A549 treated with ZK216348 at 1 μM for 4 hours (cell line): ENCODE results near the gene LRRC47. TPM values are rescaled to one million over a fixed set of nuclear protein-coding genes. Genes with fewer than 3 reads are reported as not detected.

ENCODE experiments used
- total RNA-seq: library from RNA; stranded (reverse); fragments of 200-300 nt; extraction: Qiagen RNA extraction; gene quantifications from 5 replicates; pipeline ENCODE4 v1.2.3, GENCODE V29; 2022; ENCODE audit warnings: low read depth

The LRRC47 gene
- total RNA-seq = 27.9 to 38.3 TPM (median 34.8 TPM) in 5 replicates

DNA sequence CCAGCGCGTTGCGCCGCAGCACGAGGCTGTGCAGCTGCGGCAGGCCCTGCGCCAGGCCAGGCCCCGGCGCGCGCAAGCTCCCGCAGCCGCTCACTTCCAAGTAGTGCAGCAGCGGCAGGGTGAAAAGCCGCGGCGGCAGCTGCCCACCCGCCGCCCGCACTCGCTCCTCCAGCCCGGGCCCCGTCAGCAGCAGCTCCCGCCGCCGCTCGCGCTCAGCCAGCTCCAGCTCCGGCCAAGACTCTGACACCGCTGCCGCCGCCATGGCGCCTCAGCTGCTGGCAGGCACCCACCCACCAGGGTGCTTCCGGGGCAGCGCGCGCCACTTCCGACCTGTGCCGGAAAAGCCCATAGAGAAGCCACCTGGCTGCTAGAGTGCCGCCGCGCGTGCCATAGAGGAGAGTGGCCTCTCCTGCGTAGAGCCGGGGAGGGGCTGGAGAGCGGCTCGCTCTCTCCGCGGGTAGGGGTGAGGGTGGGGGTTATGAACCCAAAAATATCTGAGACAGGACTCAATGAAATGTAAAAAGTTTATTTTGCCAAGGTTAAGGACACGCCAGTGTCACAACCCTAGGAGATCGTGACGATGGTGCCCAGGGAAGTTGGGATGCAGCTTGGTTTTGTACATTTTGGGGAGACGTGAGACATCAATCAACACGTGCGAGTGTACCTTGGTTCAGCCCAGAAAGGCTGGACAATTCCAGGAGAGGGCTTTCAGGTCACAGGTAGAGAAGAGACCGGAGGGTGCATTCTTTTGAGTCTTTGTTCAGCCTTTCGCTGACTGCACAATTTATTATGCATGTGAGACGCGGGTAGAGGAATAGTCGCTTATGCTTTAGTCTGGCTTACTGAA lies at the start of gene LRRC47:
Gene LRRC47 (minus strand): TSS at position 284 of the 847 bp plus-strand sequence. CDS start 22 bp downstream, at position 262.

DNA sequence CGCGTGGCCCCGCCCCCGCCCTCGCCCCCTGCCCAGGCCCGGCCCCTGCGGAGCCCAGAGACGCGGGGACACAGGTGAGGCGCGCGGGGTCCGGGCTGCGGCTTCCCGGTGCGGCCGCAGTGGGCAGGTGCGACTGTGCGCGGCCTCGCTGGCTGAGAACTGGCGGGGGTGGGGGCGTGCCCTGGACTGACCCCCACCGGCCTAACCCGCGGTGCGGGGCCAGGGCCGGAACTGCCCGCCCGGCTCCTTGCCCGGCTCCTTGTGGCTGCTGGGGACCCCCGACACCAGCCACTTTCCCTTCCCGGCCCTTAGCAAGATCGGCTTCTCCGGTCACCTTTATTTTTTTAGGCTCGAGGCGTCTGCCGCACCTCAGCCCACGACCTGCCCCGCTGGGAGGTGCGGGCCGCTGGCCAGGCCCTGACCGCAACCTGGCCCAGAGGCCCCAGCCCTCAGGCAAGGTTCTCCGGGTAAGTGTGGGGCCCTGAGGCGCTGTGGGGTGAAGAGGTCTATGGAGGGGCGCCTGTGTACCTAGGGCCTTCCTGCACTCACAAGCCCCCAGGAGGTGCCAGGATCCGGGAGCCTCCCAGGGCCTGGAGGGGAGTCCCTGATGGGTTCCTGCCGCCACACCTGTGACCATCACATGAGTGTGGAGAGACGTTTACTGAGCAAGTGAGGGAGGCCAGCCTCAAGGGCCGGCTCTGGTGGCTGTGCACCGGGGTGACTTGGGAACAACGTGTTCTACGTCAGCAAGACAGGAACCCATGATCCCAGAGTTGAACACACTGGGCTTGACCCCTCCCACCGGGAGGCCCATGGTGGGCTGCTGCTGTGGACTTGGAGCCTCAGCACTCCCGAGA lies 23.4 kb downstream of the LRRC47 start, which contains the start of gene SMIM1:
Gene SMIM1 (plus strand): TSS at position 35 of the 857 bp plus-strand sequence. CDS start 2,625 bp downstream, outside the sequence.

DNA sequence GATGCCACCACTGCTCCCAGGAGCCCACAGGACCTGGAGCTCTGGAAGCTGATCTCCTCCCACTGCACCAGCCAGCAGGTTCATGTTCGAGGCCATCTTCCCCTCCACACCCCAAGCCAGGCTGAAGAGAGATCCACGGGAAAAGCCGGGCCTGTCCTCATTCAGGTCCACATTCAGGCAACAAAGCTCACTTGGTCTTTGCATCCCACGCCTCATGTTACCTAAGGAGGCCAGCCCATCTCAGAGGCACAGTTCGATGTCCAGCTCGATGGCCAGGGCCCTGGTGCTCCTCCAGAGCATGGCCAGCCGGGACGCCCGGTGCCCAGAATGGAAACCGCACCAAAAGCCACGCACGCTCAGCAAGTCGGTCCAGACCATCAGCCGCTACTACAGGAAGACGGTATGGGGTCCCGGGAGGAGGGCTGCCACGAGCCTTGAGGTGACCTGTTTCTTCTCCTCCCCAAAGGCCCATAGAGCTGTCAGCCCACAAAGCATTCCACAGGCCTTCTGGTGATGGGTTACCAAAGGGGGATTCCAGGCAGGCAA lies 43.8 kb downstream of the LRRC47 start, which contains the start of gene CCDC27:
Gene CCDC27 (plus strand): TSS at position 51 of the 546 bp plus-strand sequence. CDS start 32 bp downstream, at position 83.

Other genes starting within 250 kb of the LRRC47 start
- gene MEGF6, start 185.0 kb downstream of the LRRC47 start, total RNA-seq = 6.0 to 17.3 TPM (median 10.8 TPM) in 5 replicates
- 22.7 to 29.9 TPM (median 28.4 TPM) in 5 replicates for gene TPRG1L, start 171.5 kb downstream of the LRRC47 start, total RNA-seq
- 14.7 to 19.9 TPM (median 19.2 TPM) in 5 replicates for gene WRAP73, start 146.4 kb downstream of the LRRC47 start, total RNA-seq
- gene TP73, start 144.0 kb downstream of the LRRC47 start, total RNA-seq = 0.59 to 0.83 TPM (median 0.71 TPM) in 5 replicates
- gene CCDC27, start 44.0 kb downstream of the LRRC47 start, total RNA-seq = not detected in 5 replicates
- gene SMIM1, start 23.7 kb downstream of the LRRC47 start, total RNA-seq = 1.0 to 2.1 TPM (median 1.6 TPM) in 4 of 5 replicates, not detected in the other
- gene CEP104, start 60.7 kb upstream of the LRRC47 start, total RNA-seq = 15.0 to 20.5 TPM (median 17.7 TPM) in 5 replicates
- gene DFFB, start 61.0 kb upstream of the LRRC47 start, total RNA-seq = 2.2 to 5.0 TPM (median 4.2 TPM) in 5 replicates
- 23.1 to 25.9 TPM (median 25.2 TPM) in 5 replicates for gene C1orf174, start 103.8 kb upstream of the LRRC47 start, total RNA-seq